TTC549 (cell line): ENCODE data around the gene CROCC2.

ENCODE experiments used
- FAIRE-seq: peaks from 2 replicates; lab custom pipeline; 2012; peaks lifted over from hg19 to GRCh38; lab: Jason Lieb, UNC

CROCC2 gene

DNA sequence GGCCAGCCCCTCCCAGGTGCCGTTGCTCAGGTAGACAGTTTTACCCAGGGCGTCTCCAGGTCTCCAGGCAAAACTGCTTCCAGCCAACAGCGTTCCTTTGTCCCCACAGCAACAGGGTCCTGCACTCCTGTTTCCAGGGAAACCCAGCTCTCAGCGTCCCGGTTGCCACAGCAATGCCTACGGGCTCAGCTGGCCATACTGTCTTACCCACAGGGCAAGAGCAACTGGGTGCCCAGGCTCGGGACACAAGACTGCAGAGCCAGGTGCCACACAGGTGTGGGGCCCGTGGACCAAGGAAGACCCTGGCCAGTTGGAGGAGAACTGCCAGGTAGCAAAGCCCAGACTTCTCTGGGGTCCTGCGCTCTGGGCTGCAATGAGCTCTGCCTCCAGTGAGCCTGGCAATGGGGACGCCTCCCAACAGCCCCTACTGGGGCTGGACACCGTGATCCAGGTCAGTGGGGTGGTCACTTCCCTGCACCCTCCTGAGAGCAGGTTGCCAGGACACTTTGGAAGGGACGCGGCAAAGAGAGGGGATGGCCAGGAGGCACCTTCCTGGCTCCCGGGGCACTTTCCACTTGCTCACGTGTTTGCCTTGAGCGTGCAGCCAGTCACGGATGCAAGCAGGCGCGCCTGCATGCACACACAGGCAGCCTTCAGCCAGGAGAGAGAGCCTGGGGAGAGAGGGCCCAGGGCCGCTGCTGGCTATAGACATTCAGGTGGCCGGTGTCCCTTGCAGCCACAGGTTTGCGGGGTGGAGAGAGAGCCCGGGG, at the start of gene CROCC2:
CROCC2 (plus strand) TSS at position 196 of the 770 bp plus-strand sequence; CDS start at position 374, 178 bp downstream.
- no peak for FAIRE-seq

GRCh38 chr2:240857039-240858008, 48.8 kb upstream of the CROCC2 start:
- FAIRE-seq: no peak

DNA sequence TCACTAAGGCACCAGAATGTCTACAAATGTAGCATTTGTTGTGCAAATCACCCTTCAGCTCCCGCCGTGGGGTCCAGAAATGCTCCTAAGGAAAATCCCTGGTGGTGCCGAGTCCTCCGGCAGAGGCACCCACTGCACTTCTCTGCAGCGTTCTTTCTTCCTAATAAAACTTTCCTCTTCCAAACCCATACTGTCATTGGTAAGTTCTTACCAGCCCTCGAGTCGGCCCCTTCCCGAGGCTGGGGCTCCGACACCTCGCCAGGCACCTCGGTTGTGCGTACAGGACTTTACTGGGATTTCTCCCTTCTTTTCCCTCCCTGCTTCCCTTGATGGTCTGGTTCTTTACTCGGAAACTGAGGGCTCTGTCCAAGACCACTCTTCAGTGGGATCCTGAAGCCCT, 47.8 kb upstream of the CROCC2 start:
- FAIRE-seq: no peak

DNA sequence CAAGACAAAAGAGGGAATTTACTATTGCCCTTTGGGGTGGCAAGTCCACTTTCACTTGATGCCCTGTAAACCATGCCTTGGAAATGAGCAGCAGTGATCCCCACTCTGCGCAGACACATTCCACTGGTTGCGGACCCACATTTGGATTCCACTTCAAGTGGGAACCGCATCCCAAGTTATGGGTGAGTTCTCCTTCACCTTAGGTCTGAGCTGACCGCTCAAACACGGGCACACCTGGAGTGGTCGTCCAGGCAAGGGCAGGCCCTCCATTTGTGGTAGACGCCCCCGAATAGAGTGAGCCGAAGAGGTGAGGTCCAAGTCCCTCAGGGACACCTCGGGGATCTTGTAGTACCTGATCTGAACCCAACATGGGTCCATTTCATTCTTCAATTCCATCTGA, 47.3 kb upstream of the CROCC2 start:
- no peak for FAIRE-seq

DNA sequence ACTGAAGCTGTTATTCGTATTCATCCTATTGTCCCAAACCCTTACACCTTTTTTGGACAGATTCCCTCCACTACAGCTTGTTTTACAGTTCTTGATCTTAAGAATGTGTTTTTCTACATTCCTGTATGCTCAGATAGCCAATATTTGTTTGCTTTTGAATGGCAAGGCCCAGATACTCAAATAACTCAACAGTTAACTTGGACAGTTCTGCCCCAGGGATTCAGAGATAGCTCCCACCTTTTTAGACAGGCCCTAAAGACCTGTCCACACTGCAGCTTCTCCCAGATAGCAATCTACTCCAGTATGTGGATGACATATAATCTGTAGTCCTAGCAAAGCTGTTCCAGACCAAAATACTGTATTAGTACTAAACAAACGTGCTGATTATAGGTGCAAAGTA, 44.6 kb upstream of the CROCC2 start:
- FAIRE-seq: no peak

GRCh38 chr2:240864475-240864874, 41.7 kb upstream of the CROCC2 start:
- no peak for FAIRE-seq

DNA sequence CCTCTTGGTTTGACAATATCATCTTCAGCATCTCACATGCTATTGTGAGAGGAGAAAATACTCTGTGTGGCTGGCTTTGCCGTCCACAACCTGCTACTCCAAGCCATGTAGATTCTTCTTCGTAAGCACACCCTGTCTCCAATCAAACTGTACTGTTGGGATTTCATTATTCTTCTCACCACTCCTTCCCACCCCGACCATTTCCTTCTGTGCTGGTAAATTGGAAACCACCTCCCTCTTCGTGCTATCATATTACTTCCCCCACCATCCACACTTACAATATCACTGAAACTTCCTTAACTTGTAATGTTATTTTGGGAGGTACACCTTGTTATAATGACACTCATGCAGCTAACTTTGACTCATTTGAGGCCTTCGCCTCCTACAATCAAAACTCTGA, 40.7 kb upstream of the CROCC2 start:
- FAIRE-seq: no peak

DNA sequence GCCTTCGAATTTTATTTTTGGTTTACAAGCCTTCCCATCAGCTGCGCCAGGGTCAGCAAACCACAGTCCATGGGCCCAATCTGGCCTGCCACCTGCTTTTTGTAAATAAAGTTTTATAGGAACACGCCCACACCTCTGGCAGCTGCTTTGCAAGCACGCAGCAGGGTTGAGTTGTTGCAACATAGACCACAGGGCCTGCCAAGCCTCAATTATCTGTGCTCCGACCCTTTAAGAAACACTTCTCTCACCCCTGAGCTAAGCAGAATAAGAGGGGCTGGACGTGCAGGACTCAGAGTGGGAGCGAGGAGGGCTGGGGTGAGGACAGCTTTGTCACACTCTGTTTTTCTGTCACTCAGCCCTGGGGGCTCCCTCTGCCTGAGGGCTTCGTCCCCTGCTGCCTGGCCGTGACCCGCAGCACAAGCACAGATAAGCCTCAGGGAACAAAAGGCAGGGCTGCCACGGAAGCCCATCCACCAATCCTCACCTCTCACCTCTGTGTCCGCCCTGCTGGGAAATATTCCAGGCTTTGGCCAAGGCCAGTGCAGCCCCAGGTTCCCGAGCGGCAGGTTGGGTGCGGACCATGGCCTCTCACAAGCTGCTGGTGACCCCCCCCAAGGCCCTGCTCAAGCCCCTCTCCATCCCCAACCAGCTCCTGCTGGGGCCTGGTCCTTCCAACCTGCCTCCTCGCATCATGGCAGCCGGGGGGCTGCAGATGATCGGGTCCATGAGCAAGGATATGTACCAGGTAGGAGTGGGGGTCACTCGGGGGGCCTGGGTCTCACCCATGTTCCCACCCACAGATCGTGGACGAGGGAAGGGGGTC, 37.6 kb upstream of the CROCC2 start, which contains the start of gene AGXT:
AGXT (plus strand) TSS at position 539 of the 823 bp plus-strand sequence; CDS start at position 581, 42 bp downstream.
- FAIRE-seq: no peak

DNA sequence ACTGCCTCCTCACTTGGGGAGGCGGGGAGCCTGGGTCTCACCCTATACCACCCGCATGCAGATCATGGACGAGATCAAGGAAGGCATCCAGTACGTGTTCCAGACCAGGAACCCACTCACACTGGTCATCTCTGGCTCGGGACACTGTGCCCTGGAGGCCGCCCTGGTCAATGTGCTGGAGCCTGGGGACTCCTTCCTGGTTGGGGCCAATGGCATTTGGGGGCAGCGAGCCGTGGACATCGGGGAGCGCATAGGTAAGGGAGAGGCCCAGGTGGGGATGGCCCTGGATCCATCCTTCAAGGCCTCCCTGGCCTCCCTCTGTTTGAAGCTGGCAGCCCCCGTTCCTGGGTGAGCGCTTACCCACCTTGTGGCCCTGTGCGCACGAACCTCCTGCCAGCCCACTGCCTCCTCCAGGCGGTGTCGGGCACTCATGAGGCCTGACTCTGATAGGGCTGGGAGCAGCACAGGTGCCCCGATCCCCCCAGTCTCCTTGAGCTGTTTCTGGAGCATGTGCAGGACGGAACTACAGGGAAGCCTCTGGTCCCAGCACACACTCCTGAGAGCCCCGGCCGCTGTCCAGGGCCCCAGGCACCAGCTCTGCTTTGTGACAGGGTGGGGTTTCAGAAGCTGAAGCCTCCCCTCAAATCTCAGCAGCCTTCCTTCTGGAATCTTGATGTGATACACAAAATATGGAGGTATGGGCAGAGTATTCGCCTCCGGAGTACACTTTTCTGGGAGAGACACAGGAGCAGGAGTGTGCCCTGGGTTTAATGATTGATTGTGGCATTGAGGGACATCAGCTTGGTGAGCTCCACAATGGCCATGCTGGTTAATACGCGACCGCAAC, 36.8 kb upstream of the CROCC2 start:
- no peak for FAIRE-seq

DNA sequence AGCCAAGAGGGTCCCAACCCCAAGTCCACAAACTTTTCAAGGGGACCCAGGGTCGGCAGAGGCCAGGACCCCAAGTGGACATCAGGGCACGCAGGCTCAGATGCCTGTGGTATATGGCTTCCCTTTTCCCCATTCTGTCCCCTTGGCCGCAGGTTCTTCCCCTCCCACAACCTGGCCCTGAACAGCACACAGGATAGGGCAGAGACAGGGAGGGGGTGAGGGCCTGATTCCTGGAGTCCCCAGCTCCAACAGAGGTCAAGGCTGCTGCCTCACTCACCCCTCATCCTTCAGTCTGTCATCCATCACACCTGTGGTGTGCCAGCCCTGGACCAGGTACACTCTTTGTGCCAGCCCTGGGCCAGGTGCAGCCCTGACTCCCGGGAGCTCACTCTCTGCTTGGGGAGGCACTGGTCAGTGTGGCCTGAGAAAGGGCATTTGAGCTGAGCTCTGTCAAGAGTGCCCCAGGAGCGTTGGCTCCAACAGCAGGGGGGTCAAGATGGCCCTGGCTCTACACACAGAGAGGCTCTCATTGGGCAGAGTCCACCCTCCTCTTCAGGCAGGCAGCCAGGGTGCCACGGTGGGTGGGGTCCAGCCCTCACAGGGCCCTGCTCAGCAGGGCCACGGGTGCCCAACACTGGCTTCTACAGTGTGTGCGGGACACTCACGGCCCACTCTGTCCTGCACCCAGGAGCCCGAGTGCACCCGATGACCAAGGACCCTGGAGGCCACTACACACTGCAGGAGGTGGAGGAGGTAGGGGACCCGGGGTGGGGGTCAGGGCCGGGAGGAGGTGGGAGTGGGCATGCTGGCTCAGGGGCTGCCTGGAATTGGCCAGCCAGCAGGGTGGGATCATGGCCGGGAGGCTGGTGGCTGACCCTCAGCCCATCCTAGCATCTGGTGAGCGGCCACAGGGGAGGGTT, 35.9 kb upstream of the CROCC2 start:
- FAIRE-seq: no peak

DNA sequence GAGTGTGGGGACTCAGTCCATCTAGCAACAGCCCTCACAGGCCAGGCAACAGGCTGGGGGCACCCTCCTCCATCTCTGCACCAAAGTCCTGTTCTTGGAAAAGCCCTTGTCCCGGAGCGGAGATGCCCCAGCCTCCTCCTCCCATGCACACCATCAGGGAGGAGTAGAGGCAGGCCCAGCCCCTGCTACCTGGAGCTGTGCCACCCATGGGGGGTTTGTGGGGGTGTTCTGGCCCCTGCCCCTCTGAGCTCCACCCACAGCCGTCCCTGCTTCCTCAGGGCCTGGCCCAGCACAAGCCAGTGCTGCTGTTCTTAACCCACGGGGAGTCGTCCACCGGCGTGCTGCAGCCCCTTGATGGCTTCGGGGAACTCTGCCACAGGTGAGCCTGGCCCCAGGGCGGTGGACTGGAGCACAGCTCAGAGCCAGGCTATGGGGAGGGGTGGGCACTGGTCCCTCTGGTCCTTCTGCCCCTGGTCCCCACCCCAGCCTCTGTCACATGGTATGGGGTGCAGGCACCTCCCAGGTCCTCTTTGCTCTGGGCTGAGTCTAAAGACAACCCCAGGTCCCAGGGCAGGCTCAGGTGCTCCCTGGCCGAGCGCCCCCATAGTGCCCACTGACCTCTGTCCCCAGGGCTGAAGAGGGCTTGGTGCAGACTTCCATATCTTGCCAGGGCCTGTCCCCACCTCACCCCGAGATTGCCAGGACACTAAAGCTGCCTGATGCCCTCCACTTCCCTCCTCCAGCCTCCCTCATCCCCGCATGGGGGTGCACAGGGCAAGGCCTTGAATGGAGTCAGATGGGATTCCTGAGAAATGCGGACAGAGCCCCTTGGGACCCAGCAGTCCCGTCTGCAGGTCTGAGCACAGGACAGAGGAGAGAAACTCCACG, 34.8 kb upstream of the CROCC2 start:
- no peak for FAIRE-seq

DNA sequence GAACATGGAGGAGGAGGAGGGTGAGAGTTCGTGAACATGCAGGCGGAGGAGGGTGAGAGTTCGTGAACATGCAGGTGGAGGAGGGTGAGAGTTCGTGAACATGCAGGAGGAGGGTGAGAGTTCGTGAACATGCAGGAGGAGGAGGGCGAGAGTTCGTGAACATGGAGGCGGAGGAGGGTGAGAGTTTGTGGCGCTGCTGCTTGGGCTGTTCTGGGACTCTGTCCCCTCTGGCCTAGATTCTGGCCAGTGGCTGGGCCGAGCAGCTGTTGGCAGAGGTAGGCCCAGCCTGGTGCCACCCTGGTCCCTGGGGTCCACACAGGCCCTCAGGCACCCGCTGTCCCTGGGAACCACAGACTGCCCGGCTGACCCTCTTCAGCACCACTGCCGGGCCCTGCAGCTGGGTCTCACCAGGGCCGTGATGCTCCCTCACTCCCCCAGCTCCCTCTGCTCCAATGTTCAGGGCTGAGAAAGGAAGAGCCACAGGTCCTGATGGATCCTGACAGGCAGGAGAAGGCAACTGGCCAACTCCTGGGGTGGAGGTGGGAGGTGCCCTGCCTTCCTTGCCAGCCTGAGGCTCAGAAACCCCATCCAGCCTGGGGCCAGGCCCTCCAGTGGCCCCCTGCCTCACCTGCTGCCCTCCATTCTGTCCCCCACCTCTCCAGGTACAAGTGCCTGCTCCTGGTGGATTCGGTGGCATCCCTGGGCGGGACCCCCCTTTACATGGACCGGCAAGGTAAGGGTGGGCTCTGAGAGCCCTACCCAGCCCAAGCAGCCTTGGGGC, 33.6 kb upstream of the CROCC2 start:
- FAIRE-seq: no peak

DNA sequence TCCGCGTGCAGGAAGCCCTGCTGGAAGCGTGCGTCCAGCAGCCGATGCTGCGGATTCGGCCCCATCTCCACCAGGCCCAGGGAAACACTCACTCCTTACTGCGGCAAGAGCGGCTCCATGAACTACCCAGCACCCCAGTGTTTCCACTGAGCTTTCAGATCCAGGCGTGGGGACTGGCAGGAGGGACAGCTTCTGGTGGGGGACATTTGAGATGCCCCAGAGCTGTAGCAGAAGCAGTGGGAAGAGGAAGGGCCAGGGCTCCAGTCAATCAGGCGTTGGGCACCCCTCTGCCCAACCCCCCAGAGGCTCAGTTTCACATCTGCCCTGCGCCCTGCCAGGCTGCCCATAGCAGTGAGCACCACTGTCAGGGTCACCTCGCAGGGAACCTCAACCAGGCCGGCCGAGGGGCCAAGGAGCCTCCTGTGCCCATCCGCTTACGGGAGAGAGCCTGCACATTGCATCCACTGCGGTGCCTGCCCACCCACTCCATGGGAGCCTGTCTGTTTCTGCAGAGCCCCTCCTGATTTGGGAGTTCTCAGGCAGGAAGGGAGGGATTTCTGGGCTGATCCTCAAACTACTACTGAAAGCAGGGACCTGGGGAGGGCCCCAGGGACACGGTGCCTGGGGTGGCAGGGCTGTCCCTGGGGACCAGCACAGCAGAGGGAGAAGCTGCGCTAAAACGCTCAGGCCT, 32.9 kb upstream of the CROCC2 start:
- no peak for FAIRE-seq

DNA sequence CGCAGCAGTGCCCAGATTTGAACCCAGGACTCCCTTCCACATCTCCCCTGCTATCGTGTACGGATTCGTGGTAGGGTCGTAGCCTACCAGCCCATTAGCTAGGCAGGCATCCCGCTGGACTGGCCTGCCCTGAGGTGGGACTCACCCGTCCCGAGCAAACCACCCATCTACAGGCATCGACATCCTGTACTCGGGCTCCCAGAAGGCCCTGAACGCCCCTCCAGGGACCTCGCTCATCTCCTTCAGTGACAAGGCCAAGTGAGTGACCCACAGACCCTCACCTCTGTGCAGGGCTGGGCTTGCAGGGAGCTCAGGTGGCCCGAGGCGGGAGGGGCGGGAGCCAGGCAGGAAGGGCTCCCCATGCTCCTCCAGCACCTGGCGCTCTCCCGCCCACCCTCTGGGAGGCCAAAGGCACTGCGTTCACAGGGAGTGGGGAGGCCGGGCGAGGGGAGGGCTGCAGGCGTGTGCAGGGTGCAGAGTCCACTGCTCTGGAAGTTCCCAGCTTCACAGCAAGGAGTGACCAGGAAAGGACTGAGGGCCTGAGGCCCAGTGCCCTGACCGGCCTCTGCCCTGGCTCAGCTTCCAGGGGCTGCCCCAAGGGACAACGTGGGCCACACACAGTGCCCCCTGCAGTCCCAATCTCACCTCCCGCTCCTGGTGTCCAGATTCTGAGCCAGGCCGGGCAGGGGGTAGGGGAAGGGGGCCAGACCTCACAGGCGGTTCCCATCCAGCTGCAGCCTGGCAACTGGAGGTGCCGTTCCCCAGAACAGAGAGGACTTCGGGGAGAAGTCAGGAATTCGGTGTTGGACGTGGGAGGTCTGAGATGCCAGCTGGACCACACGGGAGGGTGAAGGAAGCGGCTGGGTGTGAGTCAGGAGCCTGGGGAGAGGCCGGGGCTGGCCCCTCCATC, 32.1 kb upstream of the CROCC2 start:
- FAIRE-seq: no peak

DNA sequence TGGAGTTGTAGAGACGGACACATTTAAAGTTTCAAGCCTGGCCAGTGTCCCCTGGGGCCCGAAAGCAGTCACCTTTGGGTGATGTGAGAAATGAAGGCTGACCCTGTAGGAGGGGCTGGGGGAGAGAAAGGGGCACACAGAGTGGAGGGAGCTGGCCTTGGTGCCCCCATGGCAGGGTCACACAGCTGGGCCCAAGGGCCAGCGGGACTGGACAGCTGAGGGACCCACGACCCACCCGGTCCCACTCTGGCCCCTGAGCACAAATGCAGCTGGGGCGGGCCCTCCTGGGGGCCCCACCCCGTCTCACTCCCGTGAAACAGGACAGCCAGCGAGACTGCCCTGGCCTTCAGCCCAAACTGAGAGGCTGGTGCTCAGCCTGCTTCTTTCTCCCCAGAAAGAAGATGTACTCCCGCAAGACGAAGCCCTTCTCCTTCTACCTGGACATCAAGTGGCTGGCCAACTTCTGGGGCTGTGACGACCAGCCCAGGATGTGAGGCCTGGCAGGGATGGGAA, 31.4 kb upstream of the CROCC2 start:
- FAIRE-seq: no peak
